ENCODE data around the gene KIRREL2. TPM values are rescaled to one million over a fixed set of nuclear protein-coding genes. Genes with fewer than 3 reads are reported as not detected.

KIRREL2 gene
- total and polyA plus RNA-seq, 9 of the 15 experiments (the other 6 are each of a cell fraction or from before 2014, with no cell fraction given): 0.01 to 0.12 (median 0.09) TPM; not detected in 4

DNA sequence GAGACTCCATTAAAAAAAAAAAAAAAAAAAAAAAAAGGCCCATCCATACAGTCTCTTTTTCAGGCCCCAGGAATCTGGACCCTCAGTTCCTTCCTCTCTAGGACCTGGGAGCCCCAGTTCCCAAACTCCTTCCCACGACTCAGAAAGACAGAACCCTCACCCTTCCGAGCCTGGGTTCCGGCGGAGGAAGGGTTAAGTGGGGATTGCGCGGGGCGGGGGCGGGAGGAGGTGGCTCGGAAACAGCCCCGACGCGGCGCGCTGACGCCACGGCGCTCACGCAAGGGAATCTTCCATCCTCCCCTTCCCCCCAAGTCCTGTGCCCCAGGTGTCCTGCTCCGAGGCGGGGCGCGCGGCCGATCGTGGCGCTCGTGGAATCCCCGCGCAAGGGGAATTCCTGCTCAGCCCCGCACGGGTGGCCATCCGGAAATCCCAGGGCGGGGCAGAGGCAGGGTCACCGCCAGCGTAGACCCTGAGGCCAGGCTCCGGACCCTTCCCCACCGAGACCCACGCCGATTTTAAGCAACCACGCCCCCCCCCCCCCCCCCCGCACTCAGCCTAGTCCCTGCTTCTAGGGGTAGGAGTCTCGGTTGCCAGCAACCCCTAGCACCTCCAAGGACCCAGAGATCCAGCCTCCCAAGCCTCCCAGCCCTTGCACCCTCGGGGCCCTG lies 43.0 kb downstream of the KIRREL2 start (continued):
- TF ChIP-seq, protein P1, sequence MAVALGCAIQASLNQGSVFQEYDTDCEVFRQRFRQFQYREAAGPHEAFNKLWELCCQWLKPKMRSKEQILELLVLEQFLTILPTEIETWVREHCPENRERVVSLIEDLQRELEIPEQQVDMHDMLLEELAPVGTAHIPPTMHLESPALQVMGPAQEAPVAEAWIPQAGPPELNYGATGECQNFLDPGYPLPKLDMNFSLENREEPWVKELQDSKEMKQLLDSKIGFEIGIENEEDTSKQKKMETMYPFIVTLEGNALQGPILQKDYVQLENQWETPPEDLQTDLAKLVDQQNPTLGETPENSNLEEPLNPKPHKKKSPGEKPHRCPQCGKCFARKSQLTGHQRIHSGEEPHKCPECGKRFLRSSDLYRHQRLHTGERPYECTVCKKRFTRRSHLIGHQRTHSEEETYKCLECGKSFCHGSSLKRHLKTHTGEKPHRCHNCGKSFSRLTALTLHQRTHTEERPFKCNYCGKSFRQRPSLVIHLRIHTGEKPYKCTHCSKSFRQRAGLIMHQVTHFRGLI (CRISPR knock-in tag; IDR thresholded peaks at IDR 0.05): no peak
- TF ChIP-seq SIRT6 (IDR thresholded peaks at IDR 0.05; ENCODE audit: low read depth, low read length) (no peak), ZNF785 (CRISPR knock-in tag; IDR thresholded peaks at IDR 0.05) (no peak), CSDE1 (IDR thresholded peaks at IDR 0.05) (no peak), PTRF (tag; IDR thresholded peaks at IDR 0.05) (no peak), CBX5 (IDR thresholded peaks at IDR 0.05; ENCODE audit: borderline replicate concordance, low read depth) (no peak), NFIC (IDR thresholded peaks at IDR 0.05) (peak; percentile 15; the same call in 1 of the 2 replicates), NRF1 (conservative IDR thresholded peaks at IDR 0.05 in 1 of 2, IDR thresholded peaks at IDR 0.05 in 1 of 2) (peak; percentile 72 to 77), STAT5A (IDR thresholded peaks at IDR 0.05; ENCODE audit: borderline replicate concordance, low read length) (no peak), IFI16 (CRISPR knock-in tag; IDR thresholded peaks at IDR 0.05) (no peak), PPARD (CRISPR knock-in tag; IDR thresholded peaks at IDR 0.05) (no peak), NBN (IDR thresholded peaks at IDR 0.05; ENCODE audit: low read depth) (0 out of 2 replicates have a peak, but pooled peaks have one; percentile 53), ZFPM2 (CRISPR knock-in tag; IDR thresholded peaks at IDR 0.05) (no peak)
- TF ChIP-seq, protein P2, sequence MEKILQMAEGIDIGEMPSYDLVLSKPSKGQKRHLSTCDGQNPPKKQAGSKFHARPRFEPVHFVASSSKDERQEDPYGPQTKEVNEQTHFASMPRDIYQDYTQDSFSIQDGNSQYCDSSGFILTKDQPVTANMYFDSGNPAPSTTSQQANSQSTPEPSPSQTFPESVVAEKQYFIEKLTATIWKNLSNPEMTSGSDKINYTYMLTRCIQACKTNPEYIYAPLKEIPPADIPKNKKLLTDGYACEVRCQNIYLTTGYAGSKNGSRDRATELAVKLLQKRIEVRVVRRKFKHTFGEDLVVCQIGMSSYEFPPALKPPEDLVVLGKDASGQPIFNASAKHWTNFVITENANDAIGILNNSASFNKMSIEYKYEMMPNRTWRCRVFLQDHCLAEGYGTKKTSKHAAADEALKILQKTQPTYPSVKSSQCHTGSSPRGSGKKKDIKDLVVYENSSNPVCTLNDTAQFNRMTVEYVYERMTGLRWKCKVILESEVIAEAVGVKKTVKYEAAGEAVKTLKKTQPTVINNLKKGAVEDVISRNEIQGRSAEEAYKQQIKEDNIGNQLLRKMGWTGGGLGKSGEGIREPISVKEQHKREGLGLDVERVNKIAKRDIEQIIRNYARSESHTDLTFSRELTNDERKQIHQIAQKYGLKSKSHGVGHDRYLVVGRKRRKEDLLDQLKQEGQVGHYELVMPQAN (IDR thresholded peaks at IDR 0.05; ENCODE audit: borderline replicate concordance): no peak
- TF ChIP-seq, protein P3, sequence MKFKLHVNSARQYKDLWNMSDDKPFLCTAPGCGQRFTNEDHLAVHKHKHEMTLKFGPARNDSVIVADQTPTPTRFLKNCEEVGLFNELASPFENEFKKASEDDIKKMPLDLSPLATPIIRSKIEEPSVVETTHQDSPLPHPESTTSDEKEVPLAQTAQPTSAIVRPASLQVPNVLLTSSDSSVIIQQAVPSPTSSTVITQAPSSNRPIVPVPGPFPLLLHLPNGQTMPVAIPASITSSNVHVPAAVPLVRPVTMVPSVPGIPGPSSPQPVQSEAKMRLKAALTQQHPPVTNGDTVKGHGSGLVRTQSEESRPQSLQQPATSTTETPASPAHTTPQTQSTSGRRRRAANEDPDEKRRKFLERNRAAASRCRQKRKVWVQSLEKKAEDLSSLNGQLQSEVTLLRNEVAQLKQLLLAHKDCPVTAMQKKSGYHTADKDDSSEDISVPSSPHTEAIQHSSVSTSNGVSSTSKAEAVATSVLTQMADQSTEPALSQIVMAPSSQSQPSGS (CRISPR knock-in tag; IDR thresholded peaks at IDR 0.05): no peak
- TF ChIP-seq, protein P4, sequence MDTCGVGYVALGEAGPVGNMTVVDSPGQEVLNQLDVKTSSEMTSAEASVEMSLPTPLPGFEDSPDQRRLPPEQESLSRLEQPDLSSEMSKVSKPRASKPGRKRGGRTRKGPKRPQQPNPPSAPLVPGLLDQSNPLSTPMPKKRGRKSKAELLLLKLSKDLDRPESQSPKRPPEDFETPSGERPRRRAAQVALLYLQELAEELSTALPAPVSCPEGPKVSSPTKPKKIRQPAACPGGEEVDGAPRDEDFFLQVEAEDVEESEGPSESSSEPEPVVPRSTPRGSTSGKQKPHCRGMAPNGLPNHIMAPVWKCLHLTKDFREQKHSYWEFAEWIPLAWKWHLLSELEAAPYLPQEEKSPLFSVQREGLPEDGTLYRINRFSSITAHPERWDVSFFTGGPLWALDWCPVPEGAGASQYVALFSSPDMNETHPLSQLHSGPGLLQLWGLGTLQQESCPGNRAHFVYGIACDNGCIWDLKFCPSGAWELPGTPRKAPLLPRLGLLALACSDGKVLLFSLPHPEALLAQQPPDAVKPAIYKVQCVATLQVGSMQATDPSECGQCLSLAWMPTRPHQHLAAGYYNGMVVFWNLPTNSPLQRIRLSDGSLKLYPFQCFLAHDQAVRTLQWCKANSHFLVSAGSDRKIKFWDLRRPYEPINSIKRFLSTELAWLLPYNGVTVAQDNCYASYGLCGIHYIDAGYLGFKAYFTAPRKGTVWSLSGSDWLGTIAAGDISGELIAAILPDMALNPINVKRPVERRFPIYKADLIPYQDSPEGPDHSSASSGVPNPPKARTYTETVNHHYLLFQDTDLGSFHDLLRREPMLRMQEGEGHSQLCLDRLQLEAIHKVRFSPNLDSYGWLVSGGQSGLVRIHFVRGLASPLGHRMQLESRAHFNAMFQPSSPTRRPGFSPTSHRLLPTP (IDR thresholded peaks at IDR 0.05; ENCODE audit: borderline replicate concordance, extremely low read depth, insufficient read length): no peak
- TF ChIP-seq, protein P5, sequence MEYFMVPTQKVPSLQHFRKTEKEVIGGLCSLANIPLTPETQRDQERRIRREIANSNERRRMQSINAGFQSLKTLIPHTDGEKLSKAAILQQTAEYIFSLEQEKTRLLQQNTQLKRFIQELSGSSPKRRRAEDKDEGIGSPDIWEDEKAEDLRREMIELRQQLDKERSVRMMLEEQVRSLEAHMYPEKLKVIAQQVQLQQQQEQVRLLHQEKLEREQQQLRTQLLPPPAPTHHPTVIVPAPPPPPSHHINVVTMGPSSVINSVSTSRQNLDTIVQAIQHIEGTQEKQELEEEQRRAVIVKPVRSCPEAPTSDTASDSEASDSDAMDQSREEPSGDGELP (CRISPR knock-in tag; IDR thresholded peaks at IDR 0.05; ENCODE audit: borderline replicate concordance): peak; percentile 73
- TF ChIP-seq, protein P6, sequence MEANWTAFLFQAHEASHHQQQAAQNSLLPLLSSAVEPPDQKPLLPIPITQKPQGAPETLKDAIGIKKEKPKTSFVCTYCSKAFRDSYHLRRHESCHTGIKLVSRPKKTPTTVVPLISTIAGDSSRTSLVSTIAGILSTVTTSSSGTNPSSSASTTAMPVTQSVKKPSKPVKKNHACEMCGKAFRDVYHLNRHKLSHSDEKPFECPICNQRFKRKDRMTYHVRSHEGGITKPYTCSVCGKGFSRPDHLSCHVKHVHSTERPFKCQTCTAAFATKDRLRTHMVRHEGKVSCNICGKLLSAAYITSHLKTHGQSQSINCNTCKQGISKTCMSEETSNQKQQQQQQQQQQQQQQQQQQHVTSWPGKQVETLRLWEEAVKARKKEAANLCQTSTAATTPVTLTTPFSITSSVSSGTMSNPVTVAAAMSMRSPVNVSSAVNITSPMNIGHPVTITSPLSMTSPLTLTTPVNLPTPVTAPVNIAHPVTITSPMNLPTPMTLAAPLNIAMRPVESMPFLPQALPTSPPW (CRISPR knock-in tag; IDR thresholded peaks at IDR 0.05): peak; percentile 90
